H1 (cell line): ENCODE measurements around the gene RPS6KA2. TPM values are rescaled to one million over a fixed set of nuclear protein-coding genes. Genes with fewer than 3 reads are reported as not detected.

Experiments used
- EP300 ChIP-seq, 2 experiments: IDR thresholded peaks; 1 replicate in 1 of 2; 2 replicates in 1 of 2; pipeline ENCODE4 v1.6.1; 2011 to 2012; ENCODE audit warnings: low read depth in 2 of 2, low read length in 2 of 2, mild to moderate bottlenecking in 2 of 2, borderline replicate concordance in 1 of 2, inconsistent platforms in 1 of 2, moderate library complexity in 1 of 2
- KDM1A ChIP-seq: fragments of 200-600, 300-600 bp; sonication (generic); IDR thresholded peaks from 2 replicates; pipeline ENCODE4 v1.7.1; 2016; ENCODE audit warnings: mild to moderate bottlenecking, low read length, borderline replicate concordance
- polyA plus RNA-seq, 7 experiments: library from polyadenylated mRNA; depleted of rRNA in 3 of 7; stranded (reverse) in 5 of 7; unstranded in 2 of 7; fragments of >200 nt in 5 of 7; fragments of 200-250 nt in 2 of 7; gene quantifications; 1 replicate in 5 of 7; 2 replicates in 1 of 7; 4 replicates in 1 of 7; pipeline versions ENCODE4 v1.2.1 to v1.2.3, GENCODE V29; 2011 to 2013; ENCODE audit warnings: missing spikeins in 2 of 7, mixed read lengths in 2 of 7
- total RNA-seq: library from RNA; stranded (reverse); fragmentation: NEBNext Ultra II Directional; extraction: Animal tissue kit (Norgen Biotek cat#: 25700); gene quantifications from 2 replicates; pipeline ENCODE4 v1.2.1, GENCODE V29; 2021
- TF ChIP-seq, protein P1 (sequence below): fragments of 300-600 bp; sonication (generic); IDR thresholded peaks from 2 replicates; pipeline ENCODE4 v1.7.1; 2012; ENCODE audit warnings: low read length, moderate library complexity, mild to moderate bottlenecking, inconsistent platforms; ENCODE audit not compliant: insufficient replicate concordance

The RPS6KA2 gene
- total and polyA plus RNA-seq, 2 of the 8 experiments (the other 6 are each of a cell fraction or from before 2014, with no cell fraction given): 8.8 to 25.7 TPM

DNA sequence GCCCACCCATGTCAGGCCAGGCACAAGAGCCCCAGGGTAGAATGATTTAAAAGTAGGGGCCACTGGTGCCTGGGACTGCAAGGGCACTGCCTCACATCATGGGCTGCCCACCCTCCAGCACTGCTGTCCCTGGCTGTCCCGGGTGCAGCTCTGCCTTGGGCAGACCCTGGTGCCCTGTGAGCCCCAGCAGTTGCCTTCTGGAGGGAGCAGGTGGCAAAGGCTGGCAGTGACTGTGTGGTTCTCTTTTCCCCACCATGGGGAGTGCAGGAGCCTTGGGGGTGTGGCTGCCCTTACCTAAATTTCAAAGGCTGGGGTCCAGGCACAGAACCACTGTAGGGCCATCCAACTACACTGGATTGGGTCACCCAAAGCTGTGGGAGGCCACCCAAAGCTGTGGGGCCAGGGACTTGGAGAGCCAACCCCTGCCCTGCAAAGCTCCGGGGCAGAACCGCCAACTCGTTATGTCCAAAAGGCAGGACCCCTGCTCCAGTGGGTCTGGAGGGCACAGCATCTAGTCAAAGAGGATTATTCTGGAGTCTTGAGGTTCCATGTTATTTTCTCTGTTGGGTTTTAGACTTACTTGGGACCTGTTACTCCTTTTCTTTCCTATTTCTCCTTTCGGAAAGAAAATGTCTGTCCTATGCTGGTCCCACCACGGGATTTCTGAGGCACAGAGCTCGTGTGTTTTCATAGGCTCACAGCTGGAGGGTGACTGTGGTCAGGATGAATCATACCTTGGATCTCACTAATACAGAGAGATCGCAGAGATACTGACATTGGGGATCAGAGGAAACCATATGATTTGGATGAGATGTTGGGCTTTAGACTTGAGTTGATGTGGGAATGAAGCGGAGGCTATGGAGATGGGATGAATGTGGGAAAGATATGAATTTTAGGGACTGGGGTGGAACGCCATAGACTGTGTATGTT is 105.9 kb downstream of the RPS6KA2 start (continued):
- TF ChIP-seq, protein P1, sequence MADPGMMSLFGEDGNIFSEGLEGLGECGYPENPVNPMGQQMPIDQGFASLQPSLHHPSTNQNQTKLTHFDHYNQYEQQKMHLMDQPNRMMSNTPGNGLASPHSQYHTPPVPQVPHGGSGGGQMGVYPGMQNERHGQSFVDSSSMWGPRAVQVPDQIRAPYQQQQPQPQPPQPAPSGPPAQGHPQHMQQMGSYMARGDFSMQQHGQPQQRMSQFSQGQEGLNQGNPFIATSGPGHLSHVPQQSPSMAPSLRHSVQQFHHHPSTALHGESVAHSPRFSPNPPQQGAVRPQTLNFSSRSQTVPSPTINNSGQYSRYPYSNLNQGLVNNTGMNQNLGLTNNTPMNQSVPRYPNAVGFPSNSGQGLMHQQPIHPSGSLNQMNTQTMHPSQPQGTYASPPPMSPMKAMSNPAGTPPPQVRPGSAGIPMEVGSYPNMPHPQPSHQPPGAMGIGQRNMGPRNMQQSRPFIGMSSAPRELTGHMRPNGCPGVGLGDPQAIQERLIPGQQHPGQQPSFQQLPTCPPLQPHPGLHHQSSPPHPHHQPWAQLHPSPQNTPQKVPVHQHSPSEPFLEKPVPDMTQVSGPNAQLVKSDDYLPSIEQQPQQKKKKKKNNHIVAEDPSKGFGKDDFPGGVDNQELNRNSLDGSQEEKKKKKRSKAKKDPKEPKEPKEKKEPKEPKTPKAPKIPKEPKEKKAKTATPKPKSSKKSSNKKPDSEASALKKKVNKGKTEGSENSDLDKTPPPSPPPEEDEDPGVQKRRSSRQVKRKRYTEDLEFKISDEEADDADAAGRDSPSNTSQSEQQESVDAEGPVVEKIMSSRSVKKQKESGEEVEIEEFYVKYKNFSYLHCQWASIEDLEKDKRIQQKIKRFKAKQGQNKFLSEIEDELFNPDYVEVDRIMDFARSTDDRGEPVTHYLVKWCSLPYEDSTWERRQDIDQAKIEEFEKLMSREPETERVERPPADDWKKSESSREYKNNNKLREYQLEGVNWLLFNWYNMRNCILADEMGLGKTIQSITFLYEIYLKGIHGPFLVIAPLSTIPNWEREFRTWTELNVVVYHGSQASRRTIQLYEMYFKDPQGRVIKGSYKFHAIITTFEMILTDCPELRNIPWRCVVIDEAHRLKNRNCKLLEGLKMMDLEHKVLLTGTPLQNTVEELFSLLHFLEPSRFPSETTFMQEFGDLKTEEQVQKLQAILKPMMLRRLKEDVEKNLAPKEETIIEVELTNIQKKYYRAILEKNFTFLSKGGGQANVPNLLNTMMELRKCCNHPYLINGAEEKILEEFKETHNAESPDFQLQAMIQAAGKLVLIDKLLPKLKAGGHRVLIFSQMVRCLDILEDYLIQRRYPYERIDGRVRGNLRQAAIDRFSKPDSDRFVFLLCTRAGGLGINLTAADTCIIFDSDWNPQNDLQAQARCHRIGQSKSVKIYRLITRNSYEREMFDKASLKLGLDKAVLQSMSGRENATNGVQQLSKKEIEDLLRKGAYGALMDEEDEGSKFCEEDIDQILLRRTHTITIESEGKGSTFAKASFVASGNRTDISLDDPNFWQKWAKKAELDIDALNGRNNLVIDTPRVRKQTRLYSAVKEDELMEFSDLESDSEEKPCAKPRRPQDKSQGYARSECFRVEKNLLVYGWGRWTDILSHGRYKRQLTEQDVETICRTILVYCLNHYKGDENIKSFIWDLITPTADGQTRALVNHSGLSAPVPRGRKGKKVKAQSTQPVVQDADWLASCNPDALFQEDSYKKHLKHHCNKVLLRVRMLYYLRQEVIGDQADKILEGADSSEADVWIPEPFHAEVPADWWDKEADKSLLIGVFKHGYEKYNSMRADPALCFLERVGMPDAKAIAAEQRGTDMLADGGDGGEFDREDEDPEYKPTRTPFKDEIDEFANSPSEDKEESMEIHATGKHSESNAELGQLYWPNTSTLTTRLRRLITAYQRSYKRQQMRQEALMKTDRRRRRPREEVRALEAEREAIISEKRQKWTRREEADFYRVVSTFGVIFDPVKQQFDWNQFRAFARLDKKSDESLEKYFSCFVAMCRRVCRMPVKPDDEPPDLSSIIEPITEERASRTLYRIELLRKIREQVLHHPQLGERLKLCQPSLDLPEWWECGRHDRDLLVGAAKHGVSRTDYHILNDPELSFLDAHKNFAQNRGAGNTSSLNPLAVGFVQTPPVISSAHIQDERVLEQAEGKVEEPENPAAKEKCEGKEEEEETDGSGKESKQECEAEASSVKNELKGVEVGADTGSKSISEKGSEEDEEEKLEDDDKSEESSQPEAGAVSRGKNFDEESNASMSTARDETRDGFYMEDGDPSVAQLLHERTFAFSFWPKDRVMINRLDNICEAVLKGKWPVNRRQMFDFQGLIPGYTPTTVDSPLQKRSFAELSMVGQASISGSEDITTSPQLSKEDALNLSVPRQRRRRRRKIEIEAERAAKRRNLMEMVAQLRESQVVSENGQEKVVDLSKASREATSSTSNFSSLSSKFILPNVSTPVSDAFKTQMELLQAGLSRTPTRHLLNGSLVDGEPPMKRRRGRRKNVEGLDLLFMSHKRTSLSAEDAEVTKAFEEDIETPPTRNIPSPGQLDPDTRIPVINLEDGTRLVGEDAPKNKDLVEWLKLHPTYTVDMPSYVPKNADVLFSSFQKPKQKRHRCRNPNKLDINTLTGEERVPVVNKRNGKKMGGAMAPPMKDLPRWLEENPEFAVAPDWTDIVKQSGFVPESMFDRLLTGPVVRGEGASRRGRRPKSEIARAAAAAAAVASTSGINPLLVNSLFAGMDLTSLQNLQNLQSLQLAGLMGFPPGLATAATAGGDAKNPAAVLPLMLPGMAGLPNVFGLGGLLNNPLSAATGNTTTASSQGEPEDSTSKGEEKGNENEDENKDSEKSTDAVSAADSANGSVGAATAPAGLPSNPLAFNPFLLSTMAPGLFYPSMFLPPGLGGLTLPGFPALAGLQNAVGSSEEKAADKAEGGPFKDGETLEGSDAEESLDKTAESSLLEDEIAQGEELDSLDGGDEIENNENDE: no peak
- TF ChIP-seq KDM1A (no peak), EP300 (IDR thresholded peaks at IDR 0.05; ENCODE audit: borderline replicate concordance in 1 of 2, low read depth in 2 of 2, low read length in 2 of 2) (no peak)
- TF ChIP-seq, all 59 proteins: peak for 0
